ENCODE measurements around the gene WDFY2. TPM values are rescaled to one million over a fixed set of nuclear protein-coding genes. Genes with fewer than 3 reads are reported as not detected.

Gene WDFY2
- total and polyA plus RNA-seq, 2 of the 8 experiments (the other 6 are each of a cell fraction or from before 2014, with no cell fraction given): 13.9 to 29.0 TPM

- H2BK12ac ChIP-seq (ENCODE audit: low read depth, low read length): no peak overlapping the region
- H3K56ac ChIP-seq (replicated peaks; ENCODE audit: insufficient read length, low read depth, low read length): no peak overlapping the region
- no peaks in the 10 kb centered on the region for H3K9me3 ChIP-seq (ENCODE audit: insufficient read depth in 2 of 2, low read depth in 1 of 2, low read length in 1 of 2)
- FAIRE-seq (no peak), DNase-seq (ENCODE audit: low read depth in 1 of 2, low spot score in 2 of 2) (no peak)
- no peaks in the 10 kb centered on the region for H3K23me2 ChIP-seq (ENCODE audit: low read depth, low read length)
- no peak overlapping the region for H3K4me2 ChIP-seq (ENCODE audit: insufficient read depth in 1 of 2, low read depth in 2 of 2, low read length in 2 of 2)
- H3K4ac ChIP-seq (replicated peaks; ENCODE audit: insufficient read length, low read depth, low read length): no peak overlapping the region
- peaks cover 0 to 5% (median 2%) of the 10 kb centered on the region in 4 experiments; a peak in 1 of 7 replicates for H3K4me1 ChIP-seq (replicated peaks in 1 of 4; ENCODE audit: control insufficient read depth in 3 of 4, insufficient read depth in 4 of 4, low read length in 3 of 4)
- H3K79me1 ChIP-seq (ENCODE audit: low read depth, low read length): no peaks in the 10 kb centered on the region; the same call in 1 of the 2 replicates
- WGBS, 2 experiments (ENCODE audit: extremely low coverage in 1 of 2, insufficient coverage in 1 of 2, insufficient read length in 1 of 2, insufficient replicate concordance in 2 of 2, low coverage in 1 of 2, low lambda C conversion rate in 2 of 2, missing lambda C conversion rate in 1 of 2): 87% methylated on average over 3 of the region's 3 CpGs; no CpG with 5 or more reads in 1 of the 2 experiments
- no peak overlapping the region for H3K18ac ChIP-seq (ENCODE audit: extremely low read depth, low read length)
- H3K14ac ChIP-seq (ENCODE audit: insufficient read length): no peak overlapping the region
- H3K4me3 ChIP-seq (ENCODE audit: extremely low read depth in 1 of 4, insufficient read depth in 2 of 4, low read depth in 3 of 4, low read length in 4 of 4): no peak overlapping the region
- H2AK5ac ChIP-seq (ENCODE audit: low read depth, low read length): no peak overlapping the region
- no peak overlapping the region for H3K27ac ChIP-seq (ENCODE audit: low read depth, low read length)
- H2BK20ac ChIP-seq (ENCODE audit: low read length): no peak overlapping the region
- no peak overlapping the region for H4K91ac ChIP-seq (replicated peaks; ENCODE audit: insufficient read length, low read length)
- no peak overlapping the region for H2BK15ac ChIP-seq (ENCODE audit: low read length)
- no peaks in the 10 kb centered on the region for H3K27me3 ChIP-seq (replicated peaks in 1 of 4; ENCODE audit: control insufficient read depth in 3 of 4, extremely low read depth in 1 of 4, insufficient read depth in 3 of 4, low read length in 3 of 4)
- no peak overlapping the region for H4K5ac ChIP-seq (ENCODE audit: insufficient read length, low read depth, low read length)
- CTCF ChIA-PET (ENCODE audit: partially characterized antibody): interaction anchor here (0.6 to 1.2 kb wide), 4 partner anchors 8 to 280 kb away, joined by 3 to 5 read pairs (median 3); no protein-coding TSS in a partner anchor
- H4K20me1 ChIP-seq (replicated peaks in 1 of 2; ENCODE audit: control insufficient read depth in 1 of 2, insufficient read depth in 2 of 2, low read length in 2 of 2): no peaks in the 10 kb centered on the region
- no peak overlapping the region for H3K23ac ChIP-seq (ENCODE audit: insufficient read length)
- no peak overlapping the region for H2BK5ac ChIP-seq (ENCODE audit: low read depth, low read length)
- POLR2A ChIA-PET (ENCODE audit: partially characterized antibody): interaction anchor here (0.8 to 1.4 kb wide), 2 partner anchors 9 to 34 kb away, joined by 3 read pairs; no protein-coding TSS in a partner anchor
- H3K9ac ChIP-seq (replicated peaks in 1 of 4; ENCODE audit: extremely low read depth in 1 of 4, low read depth in 3 of 4, low read length in 3 of 4): no peak overlapping the region
- no peak overlapping the region for H2BK120ac ChIP-seq (replicated peaks; ENCODE audit: low read depth, low read length)
- H4K8ac ChIP-seq (ENCODE audit: extremely low read depth, insufficient read depth, low read length): no peak overlapping the region
- H3K79me2 ChIP-seq (ENCODE audit: control insufficient read depth in 1 of 2, insufficient read depth in 2 of 2, low read length in 2 of 2): no peaks in the 10 kb centered on the region
- H2AFZ ChIP-seq (ENCODE audit: low read length): no peak overlapping the region
- no peaks in the 10 kb centered on the region; a peak in 3 of 8 replicates for H3K36me3 ChIP-seq (ENCODE audit: control insufficient read depth in 2 of 4, insufficient read depth in 4 of 4, low read length in 3 of 4)
- TF ChIP-seq EZH2 (IDR thresholded peaks at IDR 0.05; ENCODE audit: low read depth, low read length, severe bottlenecking) (no peak), TCF12 (IDR thresholded peaks at IDR 0.05; ENCODE audit: low read depth, low read length) (no peak), CHD2 (IDR thresholded peaks at IDR 0.05; ENCODE audit: low read length) (no peak), RXRA (IDR thresholded peaks at IDR 0.05; ENCODE audit: insufficient read depth, low read depth, low read length) (no peak), CHD1 (IDR thresholded peaks at IDR 0.05; ENCODE audit: low read depth, low read length) (no peak), RFX5 (IDR thresholded peaks at IDR 0.05; ENCODE audit: borderline replicate concordance, low read depth, low read length) (no peak), USF2 (IDR thresholded peaks at IDR 0.05; ENCODE audit: low read length) (no peak), NRF1 (IDR thresholded peaks at IDR 0.05; ENCODE audit: low read depth, low read length) (no peak), HDAC2 (IDR thresholded peaks at IDR 0.05; ENCODE audit: borderline replicate concordance in 1 of 2, low read depth in 2 of 2, low read length in 2 of 2) (no peak), ASH2L (IDR thresholded peaks at IDR 0.05; ENCODE audit: low read length) (no peak), YY1 (IDR thresholded peaks at IDR 0.05; ENCODE audit: low read depth, low read length) (no peak)
These were observed 149.4 kb downstream of the WDFY2 start for GRCh38 chr13:51733374-51734298.

Measured in H1 (cell line).